GM12872 (cell line): ENCODE results near the gene BCAS3.

ENCODE experiments used
- TF ChIP-seq, protein P1 (sequence below): IDR thresholded peaks from 3 replicates; pipeline ENCODE4 v1.5.1; 2011; ENCODE audit warnings: low read depth, mild to moderate bottlenecking, low read length, moderate library complexity; ENCODE audit not compliant: insufficient read depth

The BCAS3 gene

DNA sequence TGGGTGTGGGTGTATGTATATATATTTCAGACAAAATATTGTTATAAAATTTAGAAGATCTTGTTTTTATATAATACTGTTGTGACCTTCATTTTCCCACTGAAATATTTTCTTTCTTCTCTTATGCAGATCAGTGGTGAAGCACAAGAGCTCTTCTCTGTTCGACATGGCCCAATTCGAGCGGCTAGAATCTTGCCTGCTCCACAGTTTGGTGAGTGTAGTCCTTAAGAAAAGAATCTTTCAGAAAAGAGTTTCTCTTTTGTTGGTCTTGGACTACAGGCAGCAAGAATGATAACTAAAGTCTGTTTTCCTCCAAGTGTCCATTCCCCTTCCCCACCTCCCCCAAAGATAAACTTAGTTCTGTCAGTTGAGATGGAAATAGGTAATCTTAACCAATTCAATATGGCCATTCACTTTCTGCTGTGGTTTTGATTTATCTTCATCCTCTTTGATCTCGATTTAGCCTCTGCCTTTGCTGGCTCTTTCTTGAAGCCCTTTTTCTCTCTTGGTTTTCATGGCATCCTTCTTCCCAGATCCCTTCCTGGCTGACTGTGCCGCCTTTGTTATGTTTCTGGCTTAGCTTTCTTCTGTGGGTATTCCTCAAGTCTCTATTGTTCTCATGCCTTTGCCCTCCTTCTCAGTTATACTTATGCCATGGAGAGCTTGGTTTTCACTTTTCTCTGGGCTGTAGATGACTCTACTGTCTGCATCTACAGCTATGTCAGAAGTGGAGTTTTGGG is 69.6 kb downstream of the BCAS3 start:
- TF ChIP-seq, protein P1, sequence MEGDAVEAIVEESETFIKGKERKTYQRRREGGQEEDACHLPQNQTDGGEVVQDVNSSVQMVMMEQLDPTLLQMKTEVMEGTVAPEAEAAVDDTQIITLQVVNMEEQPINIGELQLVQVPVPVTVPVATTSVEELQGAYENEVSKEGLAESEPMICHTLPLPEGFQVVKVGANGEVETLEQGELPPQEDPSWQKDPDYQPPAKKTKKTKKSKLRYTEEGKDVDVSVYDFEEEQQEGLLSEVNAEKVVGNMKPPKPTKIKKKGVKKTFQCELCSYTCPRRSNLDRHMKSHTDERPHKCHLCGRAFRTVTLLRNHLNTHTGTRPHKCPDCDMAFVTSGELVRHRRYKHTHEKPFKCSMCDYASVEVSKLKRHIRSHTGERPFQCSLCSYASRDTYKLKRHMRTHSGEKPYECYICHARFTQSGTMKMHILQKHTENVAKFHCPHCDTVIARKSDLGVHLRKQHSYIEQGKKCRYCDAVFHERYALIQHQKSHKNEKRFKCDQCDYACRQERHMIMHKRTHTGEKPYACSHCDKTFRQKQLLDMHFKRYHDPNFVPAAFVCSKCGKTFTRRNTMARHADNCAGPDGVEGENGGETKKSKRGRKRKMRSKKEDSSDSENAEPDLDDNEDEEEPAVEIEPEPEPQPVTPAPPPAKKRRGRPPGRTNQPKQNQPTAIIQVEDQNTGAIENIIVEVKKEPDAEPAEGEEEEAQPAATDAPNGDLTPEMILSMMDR: no peak

DNA sequence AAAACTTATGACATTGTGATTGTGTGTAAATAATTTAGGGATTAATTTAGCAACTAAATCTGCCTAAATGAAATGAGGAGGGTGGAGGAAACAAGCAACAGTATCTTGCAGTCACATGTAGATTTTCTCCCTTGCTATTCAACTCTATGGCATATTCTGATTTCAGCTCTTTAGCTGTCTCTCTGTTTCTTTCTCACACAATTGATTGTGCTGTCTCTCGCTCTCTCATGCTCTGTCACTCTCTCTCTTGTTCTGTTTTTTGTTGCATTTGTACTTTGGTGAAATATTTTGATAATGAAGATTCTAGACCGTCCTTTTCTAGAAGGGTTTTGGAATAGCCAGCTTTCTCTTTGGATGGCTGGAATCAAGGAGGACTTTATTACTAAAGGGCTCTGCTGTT is 70.6 kb downstream of the BCAS3 start:
- TF ChIP-seq, protein P1: no peak

DNA sequence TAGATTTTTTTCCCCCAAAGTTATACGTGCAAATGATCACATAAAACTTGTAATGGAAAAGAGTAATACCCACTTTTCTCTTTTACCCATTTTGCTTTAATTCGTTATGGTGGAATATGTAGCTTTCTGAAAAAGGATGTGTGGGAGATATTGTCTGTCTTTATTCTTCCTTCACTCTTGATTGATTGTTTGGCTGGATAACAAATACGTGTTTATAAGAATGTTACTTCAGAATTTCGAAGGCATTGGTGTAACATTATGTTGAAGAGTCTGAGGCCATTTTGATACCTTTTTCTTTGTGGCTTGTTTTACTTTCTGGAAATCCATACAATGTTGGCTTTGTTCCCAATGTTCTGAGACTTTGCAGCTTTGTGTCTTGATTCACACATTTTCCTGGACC is 71.4 kb downstream of the BCAS3 start:
- TF ChIP-seq, protein P1: no peak

DNA sequence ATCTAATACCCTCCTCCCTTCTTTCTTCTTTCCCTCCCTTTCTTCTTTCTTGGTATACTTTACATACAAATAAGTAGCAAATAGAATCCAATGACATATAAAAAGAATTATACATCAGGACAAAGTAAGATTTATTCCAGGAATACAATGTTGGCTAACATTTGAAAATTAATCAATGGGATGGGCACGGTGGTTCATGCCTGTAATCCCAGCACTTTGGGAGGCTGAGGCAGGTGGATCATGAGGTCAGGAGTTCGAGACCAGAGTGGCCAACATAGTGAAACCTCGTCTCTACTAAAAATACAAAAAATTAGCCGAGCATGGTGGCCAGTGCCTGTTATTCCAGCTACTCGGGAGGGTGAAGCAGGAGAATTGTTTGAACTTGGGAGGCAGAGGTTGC is 72.1 kb downstream of the BCAS3 start:
- TF ChIP-seq, protein P1: no peak

DNA sequence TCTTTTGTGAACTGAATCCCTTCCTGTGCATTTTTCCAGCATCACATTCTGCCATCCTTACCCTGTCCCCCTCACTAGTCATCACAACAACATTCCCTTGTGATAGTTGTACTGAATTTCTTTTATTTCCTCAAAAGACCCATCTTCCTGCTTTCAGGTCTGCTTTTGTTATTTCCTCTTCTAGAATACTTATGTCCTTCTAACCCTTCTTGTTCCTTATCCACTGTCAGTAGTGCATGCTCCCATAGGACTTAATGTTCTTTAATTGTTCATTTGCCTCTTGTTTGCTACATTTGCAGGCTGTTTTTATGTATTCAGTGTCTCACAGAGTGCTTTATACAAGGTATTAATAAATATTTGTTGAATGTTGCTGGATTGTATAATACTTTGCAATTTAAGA is 73.0 kb downstream of the BCAS3 start:
- TF ChIP-seq, protein P1: no peak

DNA sequence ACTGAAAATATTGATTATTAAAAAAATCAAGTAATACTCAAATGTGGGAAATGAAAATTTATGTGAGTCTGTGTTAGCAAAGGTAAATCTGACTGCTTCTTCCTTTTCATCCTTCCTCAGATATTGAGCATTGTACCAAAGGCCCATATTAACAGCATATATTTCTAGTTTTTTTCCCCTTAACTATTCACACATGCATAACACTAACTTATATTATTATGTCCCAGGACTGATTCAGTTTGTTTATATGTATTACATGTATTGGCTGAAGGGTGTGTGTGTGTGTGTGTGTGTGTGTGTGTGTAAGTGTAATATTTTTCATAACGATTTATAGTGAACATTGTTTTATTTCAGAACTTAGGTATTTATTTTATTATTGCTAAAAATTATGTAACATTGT is 74.2 kb downstream of the BCAS3 start:
- TF ChIP-seq, protein P1: no peak

DNA sequence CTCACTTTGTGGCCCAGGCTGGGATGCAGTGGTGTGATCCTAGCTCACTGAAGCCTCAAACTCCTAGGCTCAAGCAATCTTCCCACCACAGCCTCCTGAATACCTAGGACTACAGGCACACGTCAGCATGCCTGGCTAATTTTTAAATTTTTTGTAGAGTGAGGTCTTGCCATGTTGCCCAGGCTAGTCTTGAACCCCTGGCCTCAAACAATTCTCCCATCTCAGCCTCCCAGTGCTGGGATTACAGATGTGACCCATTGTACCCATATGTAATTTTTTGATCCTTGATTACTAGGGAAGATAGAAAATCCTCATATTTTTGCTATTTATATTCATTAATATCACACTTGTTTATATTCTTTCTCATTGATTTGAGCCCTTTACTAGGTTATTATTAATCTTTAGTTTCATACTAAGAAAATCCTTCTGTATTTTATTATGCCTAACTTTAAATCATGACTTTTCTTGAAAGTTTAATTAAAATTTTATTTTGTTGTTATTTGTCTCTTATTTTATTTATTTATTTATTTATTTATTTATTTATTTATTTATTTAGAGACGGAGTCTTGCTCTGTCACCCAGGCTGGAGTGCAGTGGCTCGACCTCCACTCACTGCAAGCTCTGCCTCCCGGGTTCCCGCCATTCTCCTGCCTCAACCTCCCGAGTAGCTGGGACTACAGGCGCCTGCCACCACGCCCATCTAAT is 75.4 kb downstream of the BCAS3 start:
- TF ChIP-seq, protein P1: no peak
